Esophagus squamous epithelium (tissue), 5 donors: ENCODE data around the gene LDHAL6B. TPM values are rescaled to one million over a fixed set of nuclear protein-coding genes. Genes with fewer than 3 reads are reported as not detected.
A peak's percentile ranks its signal among the peaks of the same experiment; 100 is the strongest.

Experiments
- DNase-seq: peaks from one replicate; lab custom pipeline; 2025; lab: John Stamatoyannopoulos, UW
- H3K27ac ChIP-seq, 4 donors: fragments of 200-600 bp; sonication (generic); one replicate each; pipeline ENCODE4 v1.5.1; 2016 to 2019; ENCODE audit warnings: mild to moderate bottlenecking in 1 of 4
- H3K27me3 ChIP-seq, 4 donors: fragments of 200-600 bp; sonication (generic); 1 replicate in 3 of 4; 2 replicates in 1 of 4; pipeline versions ENCODE4 v1.5.1 to v1.6.0; 2017 to 2021; ENCODE audit warnings: antibody characterized with exemption in 1 of 4
- H3K36me3 ChIP-seq, 3 donors: fragments of 200-600 bp; sonication (generic); one replicate each; pipeline ENCODE4 v1.5.1; 2016 to 2019
- H3K4me1 ChIP-seq, 3 donors: fragments of 200-600 bp; sonication (generic); one replicate each; pipeline ENCODE4 v1.5.1; 2017 to 2019
- H3K4me3 ChIP-seq, 4 donors: fragments of 200-600 bp; sonication (generic); 1 replicate in 3 of 4; 2 replicates in 1 of 4; pipeline ENCODE4 v1.5.1; 2016 to 2019; ENCODE audit warnings: mild to moderate bottlenecking in 2 of 4, moderate library complexity in 1 of 4
- H3K9me3 ChIP-seq, 3 donors: fragments of 200-600 bp; sonication (generic); one replicate each; pipeline ENCODE4 v1.5.1; 2016 to 2019
- POLR2A ChIP-seq, 4 donors: fragments of 450-650 bp; IDR thresholded peaks; one replicate each; pipeline ENCODE4 v1.6.1; 2017; ENCODE audit warnings: antibody characterized with exemption in 4 of 4, mild to moderate bottlenecking in 4 of 4, moderate library complexity in 3 of 4
- WGBS, 2 donors: methylation state at CpG; one replicate each; pipeline ENCODE4 v1.1.5; 2018; 5-methylcytosine and 5-hydroxymethylcytosine counted together
- intact Hi-C: fragments of 100-400 bp; cut with DNase I; formaldehyde crosslinking; loops from one replicate; pipeline ENCODE4 v1.15.0; 2022
- small RNA-seq, 4 donors: library from RNA; depleted of rRNA; stranded (forward); fragments of <200 nt; gene quantifications; one replicate each; pipeline ENCODE3, GENCODE V24; 2016
- total RNA-seq, 4 donors: library from RNA; depleted of rRNA; stranded (reverse); fragments of >200 nt; gene quantifications; one replicate each; pipeline ENCODE4 v1.1.0, GENCODE V29; 2016
- TF ChIP-seq, protein P1 (sequence below), 6 experiments: fragments of 450-650 bp in 4 of 6; fragments of 200-600 bp in 2 of 6; sonication (generic) in 2 of 6; IDR thresholded peaks; one replicate each; pipeline ENCODE4 v1.5.1; 2016 to 2019; ENCODE audit warnings: antibody characterized with exemption in 6 of 6, mild to moderate bottlenecking in 4 of 6, moderate library complexity in 4 of 6
- donor health status: DM: yes; HTN: yes; CAD: no.

LDHAL6B gene
- total RNA-seq, 4 donors from 2014 or later = not detected

DNA sequence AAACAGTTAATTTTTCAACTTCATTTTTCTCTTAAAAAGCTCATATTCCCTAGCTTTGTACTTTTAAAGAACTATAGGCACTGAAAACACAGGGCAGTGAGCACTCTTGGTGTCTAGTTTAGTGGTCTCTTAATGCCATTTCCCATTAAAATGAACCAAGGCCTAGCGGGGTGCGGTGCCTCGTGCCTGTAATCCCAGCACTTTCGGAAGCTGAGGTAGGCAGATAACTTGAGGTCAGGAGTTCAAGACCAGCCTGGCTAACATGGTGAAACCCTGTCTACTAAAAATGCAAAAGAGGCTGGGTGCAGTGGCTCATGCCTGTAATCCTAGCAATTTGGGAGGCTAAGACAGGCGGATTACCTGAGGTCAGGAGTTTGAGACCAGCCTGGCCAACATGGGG is 45.5 kb downstream of the LDHAL6B start:
- peaks cover 0 to 37% (median 4%) of the 10 kb centered on the region in 3 donors for H3K4me1 ChIP-seq
- TF ChIP-seq POLR2A (IDR thresholded peaks at IDR 0.05) = no peak
- TF ChIP-seq, protein P1, sequence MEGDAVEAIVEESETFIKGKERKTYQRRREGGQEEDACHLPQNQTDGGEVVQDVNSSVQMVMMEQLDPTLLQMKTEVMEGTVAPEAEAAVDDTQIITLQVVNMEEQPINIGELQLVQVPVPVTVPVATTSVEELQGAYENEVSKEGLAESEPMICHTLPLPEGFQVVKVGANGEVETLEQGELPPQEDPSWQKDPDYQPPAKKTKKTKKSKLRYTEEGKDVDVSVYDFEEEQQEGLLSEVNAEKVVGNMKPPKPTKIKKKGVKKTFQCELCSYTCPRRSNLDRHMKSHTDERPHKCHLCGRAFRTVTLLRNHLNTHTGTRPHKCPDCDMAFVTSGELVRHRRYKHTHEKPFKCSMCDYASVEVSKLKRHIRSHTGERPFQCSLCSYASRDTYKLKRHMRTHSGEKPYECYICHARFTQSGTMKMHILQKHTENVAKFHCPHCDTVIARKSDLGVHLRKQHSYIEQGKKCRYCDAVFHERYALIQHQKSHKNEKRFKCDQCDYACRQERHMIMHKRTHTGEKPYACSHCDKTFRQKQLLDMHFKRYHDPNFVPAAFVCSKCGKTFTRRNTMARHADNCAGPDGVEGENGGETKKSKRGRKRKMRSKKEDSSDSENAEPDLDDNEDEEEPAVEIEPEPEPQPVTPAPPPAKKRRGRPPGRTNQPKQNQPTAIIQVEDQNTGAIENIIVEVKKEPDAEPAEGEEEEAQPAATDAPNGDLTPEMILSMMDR (IDR thresholded peaks at IDR 0.05) = no peak
- no peaks in the 10 kb centered on the region for H3K9me3 ChIP-seq
- no peak for DNase-seq
- no peak overlapping the region for H3K4me3 ChIP-seq
- no peak overlapping the region for H3K27ac ChIP-seq
- intact Hi-C loops = loop anchor here (10.0 kb wide), 1 partner anchor 243 kb away; no protein-coding TSS in a partner anchor
- 90 to 98% methylated on average over 4 to 5 of the region's 5 CpGs for WGBS, 2 donors
- no peaks in the 10 kb centered on the region for H3K27me3 ChIP-seq
- H3K36me3 ChIP-seq = peaks cover 0 to 24% (median 0%) of the 10 kb centered on the region in 3 donors

DNA sequence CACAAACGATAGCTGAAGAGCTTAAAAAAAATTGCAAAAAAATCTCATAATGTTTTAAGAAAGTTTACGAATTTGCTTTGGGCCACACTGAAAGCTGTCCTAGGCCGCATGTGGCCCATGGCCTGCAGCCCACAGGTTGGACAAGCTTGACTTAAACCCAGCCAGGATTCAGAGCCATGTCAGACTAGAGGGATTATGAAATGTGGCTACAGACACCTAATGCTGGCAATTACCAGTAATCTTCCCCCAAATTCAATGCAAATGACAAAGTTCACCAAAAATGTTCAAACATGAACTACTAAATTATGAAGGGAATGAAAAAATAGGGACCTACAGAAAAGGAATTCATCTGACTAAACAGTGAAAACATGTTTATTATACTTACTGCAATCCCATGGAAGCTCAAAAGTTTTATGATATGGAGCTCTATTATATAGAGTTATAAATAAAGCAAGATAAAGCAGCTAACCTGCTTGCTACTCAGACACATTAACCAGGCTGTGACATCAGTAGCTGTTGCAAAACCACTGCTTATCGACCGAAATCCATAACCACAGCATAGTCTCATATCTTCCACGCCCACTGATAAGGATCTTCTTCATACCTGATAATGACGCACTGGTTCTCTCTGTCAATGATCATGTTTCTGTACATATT is 49.2 kb downstream of the LDHAL6B start:
- Histone ChIP-seq H3K27me3 (no peaks in the 10 kb centered on the region), H3K9me3 (no peaks in the 10 kb centered on the region), H3K4me3 (no peak overlapping the region), H3K4me1 (peaks cover 0 to 20% (median 4%) of the 10 kb centered on the region in 3 donors), H3K27ac (no peak overlapping the region), H3K36me3 (peaks cover 0 to 24% (median 0%) of the 10 kb centered on the region in 3 donors)
- DNase-seq = no peak
- no peak for TF ChIP-seq POLR2A (IDR thresholded peaks at IDR 0.05)
- TF ChIP-seq, protein P1 (IDR thresholded peaks at IDR 0.05) = no peak
- intact Hi-C loops = loop anchor here (10.0 kb wide), 1 partner anchor 239 kb away; no protein-coding TSS in a partner anchor
- 75 to 86% methylated on average over 7 of the region's 7 CpGs for WGBS, 2 donors

DNA sequence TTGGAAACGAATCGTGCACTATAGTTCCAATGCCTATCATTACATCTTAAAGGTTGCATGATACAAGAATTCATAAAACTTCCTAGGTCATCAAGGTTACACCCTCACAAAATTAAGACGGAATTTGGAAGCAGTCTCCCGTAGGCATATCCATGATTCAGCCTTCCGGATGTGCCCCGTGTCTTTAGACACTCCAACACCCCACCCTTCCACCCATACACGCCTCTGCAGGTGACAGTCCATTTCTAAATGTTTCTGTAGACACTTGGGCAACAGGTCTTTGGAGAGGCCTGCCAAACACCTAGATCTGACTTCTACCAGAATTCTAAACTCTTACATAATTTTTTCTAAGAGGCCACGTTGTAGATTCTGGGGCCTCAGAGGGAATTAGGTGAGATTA is 49.8 kb downstream of the LDHAL6B start:
- H3K9me3 ChIP-seq = no peaks in the 10 kb centered on the region
- H3K27ac ChIP-seq = peak overlapping the region in 1 of 4 donors; percentile 34
- 51 to 61% methylated on average over 8 of the region's 8 CpGs for WGBS, 2 donors
- H3K4me3 ChIP-seq = no peak overlapping the region
- TF ChIP-seq, protein P1 (IDR thresholded peaks at IDR 0.05) = no peak
- H3K36me3 ChIP-seq = peaks cover 0 to 24% (median 0%) of the 10 kb centered on the region in 3 donors
- intact Hi-C loops = loop anchor here (10.0 kb wide), 1 partner anchor 238 kb away; no protein-coding TSS in a partner anchor
- H3K27me3 ChIP-seq = no peaks in the 10 kb centered on the region
- no peak for DNase-seq
- peaks cover 0 to 18% (median 4%) of the 10 kb centered on the region in 3 donors for H3K4me1 ChIP-seq

DNA sequence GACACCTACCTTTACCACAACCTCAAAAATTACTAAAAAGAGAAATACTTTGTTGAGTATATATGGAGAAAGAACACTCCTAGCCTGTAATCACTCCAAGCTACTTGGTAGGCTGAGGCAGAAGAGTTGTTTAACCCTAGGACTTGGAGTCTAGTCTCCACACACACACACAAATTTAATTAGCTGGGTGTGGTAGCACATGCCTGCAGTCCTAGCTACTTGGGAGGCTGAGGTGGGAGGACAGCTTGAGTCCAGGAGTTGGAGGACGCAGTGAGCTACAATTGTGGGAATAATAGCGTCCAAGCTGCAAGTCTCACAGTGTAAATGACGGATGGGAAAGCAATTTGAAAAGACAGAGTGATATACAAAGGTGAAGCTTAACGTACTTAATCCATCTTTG is 50.5 kb downstream of the LDHAL6B start:
- no peak for DNase-seq
- Histone ChIP-seq H3K27me3 (no peaks in the 10 kb centered on the region), H3K9me3 (no peaks in the 10 kb centered on the region), H3K36me3 (peaks cover 0 to 24% (median 0%) of the 10 kb centered on the region in 3 donors), H3K27ac (peak overlapping the region in 1 of 4 donors; percentile 34), H3K4me3 (no peak overlapping the region), H3K4me1 (peaks cover 0 to 18% (median 4%) of the 10 kb centered on the region in 3 donors)
- 62 to 67% methylated on average over 4 of the region's 4 CpGs for WGBS, 2 donors
- intact Hi-C loops = loop anchor here (10.0 kb wide), 1 partner anchor 238 kb away; no protein-coding TSS in a partner anchor
- TF ChIP-seq POLR2A (IDR thresholded peaks at IDR 0.05) = no peak
- TF ChIP-seq, protein P1 (IDR thresholded peaks at IDR 0.05) = no peak

Small RNA genes within 50 kb of the gene (small RNA-seq; reads per million reads assigned to genes)
- gene MIR2116 = 0 to 0.21 (median 0.04) reads per million in 4 donors
- gene RNU4-80P = 0 reads per million in 4 donors

Other genes starting within 250 kb of the LDHAL6B start
- 10 to 100 TPM; 15.2 to 19.6 (median 16.5) TPM for gene RNF111, start 219.2 kb upstream of the LDHAL6B start, total RNA-seq
- gene CCNB2, start 101.7 kb upstream of the LDHAL6B start, total RNA-seq = 10 to 100 TPM; 12.2 to 38.9 (median 23.0) TPM
- gene MYO1E, start 166.0 kb downstream of the LDHAL6B start, total RNA-seq = 100 to 1,000 TPM in 2 of 4 donors, 10 to 100 TPM in 2; 49.7 to 135 (median 82.2) TPM
- 1 to 10 TPM in 2 of 4 donors, not detected in 2; 1.6 to 2.8 TPM for gene FAM81A, start 231.3 kb downstream of the LDHAL6B start, total RNA-seq